ENCODE results near the gene NKX2-3.

NKX2-3 gene

DNA sequence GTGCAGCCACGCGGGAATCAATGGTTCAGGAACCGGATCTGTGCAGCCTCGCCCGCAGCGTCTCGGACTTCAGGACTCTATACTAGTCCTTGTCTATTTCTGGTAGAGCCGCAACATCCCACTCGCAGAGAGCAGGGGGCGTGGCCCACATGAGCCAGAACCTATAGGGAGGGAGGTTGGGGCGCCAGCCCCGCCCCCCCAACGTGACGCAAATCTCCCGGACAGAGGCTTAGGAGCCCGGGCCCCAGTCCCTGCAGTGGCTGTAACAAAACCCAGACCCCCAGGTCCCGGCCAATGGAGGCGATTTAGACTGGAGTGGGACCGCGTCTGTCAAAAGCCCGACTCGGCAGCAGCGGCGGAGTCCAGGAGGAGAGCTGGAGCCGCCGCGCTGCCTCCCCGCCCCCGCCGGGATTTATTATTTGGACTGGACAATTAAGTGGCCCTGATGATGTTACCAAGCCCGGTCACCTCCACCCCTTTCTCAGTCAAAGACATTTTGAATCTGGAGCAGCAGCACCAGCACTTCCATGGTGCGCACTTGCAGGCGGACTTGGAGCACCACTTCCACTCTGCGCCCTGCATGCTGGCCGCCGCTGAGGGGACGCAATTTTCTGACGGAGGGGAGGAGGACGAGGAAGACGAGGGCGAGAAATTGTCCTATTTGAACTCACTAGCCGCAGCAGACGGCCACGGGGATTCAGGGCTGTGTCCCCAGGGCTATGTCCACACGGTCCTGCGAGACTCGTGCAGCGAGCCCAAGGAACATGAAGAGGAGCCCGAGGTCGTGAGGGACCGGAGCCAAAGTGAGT, at the start of gene NKX2-3:
NKX2-3 (plus strand) TSS at position 256 of the 809 bp plus-strand sequence; CDS start at position 446, 190 bp downstream.
- DNase-seq (ENCODE audit: low read depth): no peak

DNA sequence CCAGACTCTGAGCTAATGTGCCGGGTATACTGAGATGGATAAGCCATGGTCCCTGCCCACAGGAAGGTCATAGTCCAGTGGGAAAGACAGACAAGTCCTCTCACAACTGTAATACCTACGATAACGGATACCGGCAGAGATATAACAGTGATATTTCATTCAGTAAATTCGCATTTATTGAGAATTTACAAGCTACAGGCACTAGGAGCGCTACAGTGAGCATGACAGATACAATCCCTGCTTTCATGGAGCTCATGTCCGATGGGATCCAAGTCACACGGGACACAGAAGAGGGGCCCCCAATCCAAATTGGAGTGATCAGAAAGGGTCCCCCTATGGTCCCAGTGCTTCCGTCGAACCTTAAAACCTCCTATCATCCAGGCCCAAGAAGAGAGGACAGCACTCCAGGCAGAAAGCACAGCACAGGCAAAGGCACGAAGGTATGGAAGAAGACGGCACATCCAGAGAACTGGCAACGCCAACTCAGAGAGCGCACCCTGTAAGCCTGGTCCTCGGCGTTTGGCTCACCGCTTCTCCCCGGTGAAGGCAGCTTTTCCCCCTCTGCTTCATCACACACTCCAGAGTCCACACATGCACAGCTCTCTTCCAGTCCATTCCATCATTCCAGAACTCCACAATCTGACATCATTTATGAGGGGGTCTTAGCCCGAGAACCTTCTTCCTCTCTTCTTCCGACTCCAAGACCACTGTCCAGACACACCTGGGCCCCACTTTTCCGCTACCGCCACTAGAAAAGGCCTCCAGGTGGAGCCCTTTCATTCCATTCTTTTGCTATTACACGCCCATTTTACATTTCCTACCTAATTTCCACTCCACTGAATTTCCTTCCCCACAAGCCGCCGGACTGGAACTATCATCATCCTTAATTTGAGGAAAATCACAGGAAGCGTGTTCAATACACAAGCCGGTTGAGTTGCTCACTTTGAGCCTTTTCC, 47.8 kb upstream of the NKX2-3 start:
- DNase-seq (ENCODE audit: low read depth): no peak

GRCh38 chr10:99487125-99487807, 45.5 kb upstream of the NKX2-3 start:
- DNase-seq (ENCODE audit: low read depth): no peak

DNA sequence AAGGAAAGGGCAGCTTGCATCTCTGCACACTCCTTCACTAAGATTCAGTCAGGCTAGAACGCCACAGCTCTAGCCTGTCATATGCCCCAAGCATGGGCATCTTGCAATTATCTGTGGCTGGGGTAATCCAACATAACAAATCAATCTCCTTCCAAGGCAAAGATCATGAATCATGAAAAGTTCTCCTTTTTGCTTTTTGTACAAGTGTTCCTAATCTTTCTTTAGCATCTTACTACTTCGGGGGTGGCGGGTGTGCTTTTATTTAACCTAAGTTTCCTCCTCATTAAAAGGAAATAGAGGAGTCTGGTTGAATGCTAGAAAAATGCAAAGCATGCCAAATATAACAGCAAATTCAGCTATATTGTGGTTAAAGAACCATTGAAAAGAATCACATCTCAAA, 43.5 kb upstream of the NKX2-3 start:
- DNase-seq (ENCODE audit: low read depth): no peak

DNA sequence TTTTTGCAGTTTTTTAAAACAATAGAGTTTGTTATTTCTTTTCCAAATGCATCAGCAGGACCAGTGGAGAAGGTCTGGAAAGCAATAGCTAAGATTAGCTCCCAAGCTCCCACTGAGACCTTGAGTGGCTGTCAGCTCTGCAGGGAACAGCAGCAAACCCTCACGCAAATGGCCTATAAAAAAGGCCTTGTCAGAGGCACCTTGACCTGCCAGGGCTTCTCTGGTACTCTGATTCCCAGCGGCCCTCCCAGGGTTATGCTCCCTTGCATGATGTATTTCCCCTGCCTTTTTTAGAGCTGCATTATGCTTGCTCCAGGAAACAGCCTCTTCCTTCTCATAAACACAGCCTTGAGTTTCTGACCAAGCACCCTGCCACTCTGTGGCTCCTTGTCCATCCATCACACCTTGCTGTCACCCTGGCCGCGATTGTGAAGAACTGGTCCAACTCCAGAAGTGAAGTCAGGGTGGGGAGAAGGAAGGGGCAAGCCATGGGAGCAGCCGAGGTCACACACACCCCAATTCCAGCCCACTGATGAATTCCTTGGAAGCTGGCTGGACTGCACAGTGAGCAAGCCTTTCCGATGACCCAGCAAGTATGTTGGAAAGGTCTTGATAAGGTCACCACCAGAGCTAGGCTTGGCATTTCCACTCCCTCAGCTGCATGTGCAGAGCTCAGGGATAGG, 35.3 kb upstream of the NKX2-3 start:
- no peak for DNase-seq (ENCODE audit: low read depth)

DNA sequence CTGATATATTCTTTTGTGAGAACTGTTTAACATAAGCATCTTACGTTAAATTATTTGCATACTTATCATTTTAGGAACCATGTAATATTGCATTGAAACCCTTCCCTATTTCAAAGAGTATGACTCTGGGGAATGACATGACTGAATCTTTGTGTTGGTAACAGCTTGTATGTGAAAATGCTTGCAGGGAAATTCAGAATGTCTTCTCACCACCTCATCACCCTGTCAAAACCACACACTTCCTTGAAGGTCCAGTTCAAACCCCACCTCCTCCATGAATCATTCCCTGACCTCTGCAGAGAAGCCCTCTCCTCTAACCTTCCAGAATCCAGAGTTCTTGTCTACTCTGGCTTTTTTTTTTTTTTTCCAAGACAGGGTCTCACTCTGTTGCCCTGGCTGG, 26.3 kb upstream of the NKX2-3 start:
- no peak for DNase-seq (ENCODE audit: low read depth)

GRCh38 chr10:99507265-99507664, 25.5 kb upstream of the NKX2-3 start:
- DNase-seq (ENCODE audit: low read depth): no peak

DNA sequence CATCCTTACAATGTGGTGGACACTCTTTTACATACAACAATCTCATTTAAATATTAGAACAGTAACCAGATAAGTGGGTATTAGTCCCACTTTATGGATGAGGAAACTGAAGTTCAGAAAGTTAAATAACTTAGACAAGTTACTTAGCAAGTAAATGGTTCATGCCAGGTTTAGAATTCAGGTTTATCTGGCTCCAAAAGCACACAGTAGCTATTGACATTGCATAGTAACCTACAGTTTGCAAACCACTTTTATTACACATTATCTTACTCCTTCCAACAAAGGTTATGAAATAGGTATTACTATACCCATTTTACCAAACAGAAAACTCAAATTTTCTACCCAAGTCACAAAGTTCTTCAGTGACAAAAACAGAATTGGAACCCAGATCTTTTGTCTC, 19.7 kb upstream of the NKX2-3 start:
- DNase-seq (ENCODE audit: low read depth): no peak

- no peak for DNase-seq (ENCODE audit: low read depth)
Observed at GRCh38 chr10:99519690-99520039, 13.1 kb upstream of the NKX2-3 start.

DNA sequence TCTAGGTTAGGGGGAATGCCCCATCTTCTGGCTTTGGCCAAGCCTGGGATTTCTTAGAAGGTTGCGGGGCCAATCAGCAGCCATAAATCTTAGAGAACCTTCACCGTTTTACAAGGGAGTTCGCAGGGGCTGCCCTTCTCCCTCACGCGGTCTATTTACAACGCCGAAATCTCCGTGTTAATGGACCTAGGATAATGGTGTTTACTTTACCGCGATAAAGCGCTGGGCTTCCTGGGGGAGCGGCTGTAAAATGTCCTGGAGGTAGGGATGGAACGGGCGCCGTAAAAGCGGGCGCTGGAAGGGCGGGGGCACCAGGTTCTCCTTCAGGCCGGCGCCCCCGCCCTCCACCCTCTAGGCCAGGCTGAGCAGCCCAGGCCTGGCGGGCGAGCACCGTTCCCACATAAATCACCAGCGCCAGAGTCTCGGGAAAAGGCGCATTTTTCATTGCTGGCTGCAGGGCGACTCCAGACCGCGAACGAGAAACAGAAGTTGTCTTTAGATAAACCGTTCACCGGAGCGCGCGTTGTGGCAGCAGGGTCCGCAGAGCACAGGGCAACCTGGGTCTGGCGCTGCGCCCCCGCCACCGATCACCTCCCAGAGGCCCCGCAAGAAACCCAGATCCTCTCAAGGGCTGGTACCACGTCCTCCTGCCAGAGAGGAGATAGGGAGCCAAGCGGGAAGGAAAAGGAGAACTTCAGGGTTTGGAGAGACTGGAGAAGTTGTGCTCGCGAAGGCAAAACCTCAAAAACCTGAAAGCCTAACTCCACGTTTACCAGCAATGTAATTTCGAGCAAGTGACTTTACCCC, 12.5 kb upstream of the NKX2-3 start:
- no peak for DNase-seq (ENCODE audit: low read depth)

- DNase-seq (ENCODE audit: low read depth): no peak
Observed at GRCh38 chr10:99520847-99521764, 11.6 kb upstream of the NKX2-3 start.

GRCh38 chr10:99521765-99522469, 10.8 kb upstream of the NKX2-3 start:
- no peak for DNase-seq (ENCODE audit: low read depth)

DNA sequence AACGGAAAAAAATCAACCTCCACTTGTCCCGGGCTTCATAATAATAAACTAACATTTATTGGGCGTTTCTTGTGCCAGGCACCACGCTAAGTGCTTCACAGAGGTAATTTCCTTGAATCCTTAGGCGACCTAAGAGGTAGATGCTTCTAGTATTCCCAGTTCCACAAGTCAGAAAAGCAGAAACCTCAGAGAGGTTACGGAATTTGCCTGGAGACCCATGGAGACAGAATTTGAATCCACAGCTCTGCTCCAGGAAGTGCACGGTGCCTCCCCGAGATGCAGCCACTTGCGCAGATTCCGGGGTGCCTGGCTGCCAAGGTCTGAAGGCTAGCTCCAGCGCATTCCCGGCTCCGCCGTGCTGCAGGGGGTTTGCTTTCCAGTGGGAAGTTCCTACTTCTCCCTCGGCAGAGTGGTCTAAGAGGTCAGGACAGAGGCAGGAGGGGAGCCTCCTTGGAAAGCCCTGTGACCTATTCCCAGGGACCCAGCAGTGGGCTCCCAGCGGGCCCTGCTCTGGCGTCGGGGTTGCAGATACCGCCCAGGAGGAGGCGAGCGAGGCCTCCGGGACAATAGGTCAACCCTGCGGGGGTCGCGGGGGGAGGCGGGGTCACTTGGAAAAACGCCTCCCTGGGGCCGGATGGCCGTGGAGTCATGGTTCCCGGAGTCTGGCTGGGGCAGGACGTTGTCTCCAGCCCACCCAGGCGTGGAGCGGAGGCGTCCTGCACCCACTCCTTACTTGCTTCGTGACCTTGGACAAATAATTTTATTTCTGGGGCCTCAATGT, 10.1 kb upstream of the NKX2-3 start:
- DNase-seq (ENCODE audit: low read depth): no peak

- no peak for DNase-seq (ENCODE audit: low read depth)
Observed at GRCh38 chr10:99523251-99523773, 9.4 kb upstream of the NKX2-3 start.

GRCh38 chr10:99524050-99524666, 8.6 kb upstream of the NKX2-3 start:
- DNase-seq (ENCODE audit: low read depth): no peak

GRCh38 chr10:99524736-99525380, 7.9 kb upstream of the NKX2-3 start:
- DNase-seq (ENCODE audit: low read depth): no peak

DNA sequence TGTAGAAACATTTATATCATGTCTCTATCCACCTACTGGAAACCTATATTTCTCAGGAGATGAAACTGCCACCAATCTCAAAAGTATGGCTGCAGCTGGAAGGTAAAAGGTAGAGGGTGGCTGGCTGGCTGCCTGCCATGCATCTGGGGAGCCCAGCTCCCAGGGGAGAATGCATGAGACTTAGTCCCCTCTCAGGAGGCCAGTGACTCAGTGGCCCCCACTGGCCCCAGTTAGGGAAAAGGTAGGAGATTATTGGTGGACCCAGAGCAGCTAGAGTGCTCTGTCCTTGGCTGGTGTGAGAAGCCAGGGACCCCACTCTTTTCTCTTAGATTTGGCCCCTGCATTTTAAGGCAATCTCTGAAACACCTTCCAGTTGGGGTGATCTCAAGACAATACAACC, 6.8 kb upstream of the NKX2-3 start:
- no peak for DNase-seq (ENCODE audit: low read depth)
